HG02840 (cell line): ENCODE results near the gene DMAC2L.
"Not testable (repeated sequence)": the region's sequence is repeated elsewhere in the genome, so short reads cannot be mapped to it uniquely, and the experiment has no call there.

Source experiments
- ATAC-seq: cut with Tn5 transposase; IDR thresholded peaks from one replicate; pipeline ENCODE4 v1.9.1; 2021; ENCODE audit warnings: mild to moderate bottlenecking, moderate library complexity, moderate number of reproducible peaks; ENCODE audit not compliant: unreplicated experiment, low FRiP score

DMAC2L gene, protein sequence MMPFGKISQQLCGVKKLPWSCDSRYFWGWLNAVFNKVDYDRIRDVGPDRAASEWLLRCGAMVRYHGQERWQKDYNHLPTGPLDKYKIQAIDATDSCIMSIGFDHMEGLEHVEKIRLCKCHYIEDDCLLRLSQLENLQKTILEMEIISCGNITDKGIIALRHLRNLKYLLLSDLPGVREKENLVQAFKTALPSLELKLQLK

DNA sequence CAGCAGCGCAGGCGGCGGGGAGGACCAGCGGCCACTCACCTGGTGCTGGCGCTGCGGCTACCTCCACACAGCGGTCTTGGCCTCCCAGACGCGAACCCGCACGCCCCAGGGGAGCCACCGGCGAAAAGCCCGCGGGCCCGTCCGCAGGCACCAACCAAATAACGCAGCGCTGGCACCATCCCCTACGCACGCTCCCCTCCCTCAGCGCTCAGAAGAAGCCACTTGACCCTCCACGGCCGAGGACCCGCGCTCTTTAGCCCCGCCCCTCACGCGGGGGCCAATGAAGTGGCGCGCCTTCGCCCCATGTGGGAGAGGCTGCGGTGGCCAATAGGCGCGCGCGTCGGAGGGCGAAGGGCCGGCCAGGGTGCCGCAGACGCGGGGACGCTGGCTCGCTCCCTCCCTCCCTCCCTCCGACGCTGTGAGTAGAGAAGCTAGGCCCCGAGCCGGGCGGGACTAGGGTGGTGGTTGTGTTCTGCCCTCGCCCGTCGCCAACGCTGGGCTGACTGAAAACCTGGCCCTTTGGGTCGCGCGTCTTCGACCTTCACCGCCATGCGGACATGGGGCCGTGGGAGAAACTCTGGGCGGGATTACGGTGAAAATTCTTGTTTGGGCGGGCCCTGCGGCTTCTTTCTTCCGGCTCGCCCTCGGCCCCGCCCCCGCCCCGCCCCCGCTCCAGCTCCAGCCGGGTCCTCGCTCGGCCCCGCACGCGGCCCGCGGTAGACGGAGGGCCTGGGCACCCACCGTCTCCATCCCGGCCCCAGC lies at the start of gene DMAC2L, which contains the start of gene L2HGDH:
DMAC2L (plus strand) TSS at position 353 of the 762 bp plus-strand sequence. CDS start 9,164 bp downstream, outside the sequence.
L2HGDH (minus strand) TSS at position 258 of the 762 bp plus-strand sequence; CDS start at position 179, 79 bp downstream.
- peak; percentile 94 for ATAC-seq

DNA sequence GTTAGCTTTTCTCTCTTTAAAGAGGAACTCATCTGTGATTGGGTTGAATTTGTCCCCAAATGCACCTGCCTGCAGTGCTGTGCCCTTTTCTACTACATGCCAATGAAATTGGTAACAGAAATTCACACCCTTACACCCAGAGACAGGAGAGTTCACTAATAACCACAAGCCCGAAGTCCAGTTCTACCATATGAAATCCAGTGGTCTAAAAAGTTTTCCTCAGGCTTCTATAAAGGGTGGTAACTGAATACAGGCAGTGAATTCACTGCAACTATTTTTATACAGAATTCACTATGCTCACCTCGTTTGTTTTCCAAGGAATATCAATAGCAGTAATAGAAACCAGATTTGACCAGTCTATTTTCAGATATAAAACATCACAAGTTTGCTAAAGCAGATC lies 49.3 kb upstream of the DMAC2L start:
- no peak for ATAC-seq

DNA sequence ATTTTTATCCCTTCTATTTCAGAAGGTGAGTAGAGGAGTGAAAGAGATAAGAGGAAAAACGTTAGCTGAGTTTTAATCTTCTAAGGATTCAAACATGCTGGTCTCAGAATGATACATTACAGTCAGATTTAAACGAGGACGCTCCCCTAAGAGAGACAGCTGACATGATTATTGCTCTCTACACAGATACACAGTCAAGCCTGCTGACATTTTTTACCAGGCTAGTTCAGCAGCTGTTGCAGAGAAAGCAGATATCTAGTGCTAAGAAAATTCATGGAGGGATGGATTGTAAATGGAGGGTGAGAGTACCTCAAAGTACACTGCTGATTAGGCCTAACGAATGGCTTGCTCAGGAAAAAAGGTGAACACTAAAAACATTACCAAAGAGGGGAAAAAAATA lies 48.8 kb upstream of the DMAC2L start:
- ATAC-seq, result no peak

DNA sequence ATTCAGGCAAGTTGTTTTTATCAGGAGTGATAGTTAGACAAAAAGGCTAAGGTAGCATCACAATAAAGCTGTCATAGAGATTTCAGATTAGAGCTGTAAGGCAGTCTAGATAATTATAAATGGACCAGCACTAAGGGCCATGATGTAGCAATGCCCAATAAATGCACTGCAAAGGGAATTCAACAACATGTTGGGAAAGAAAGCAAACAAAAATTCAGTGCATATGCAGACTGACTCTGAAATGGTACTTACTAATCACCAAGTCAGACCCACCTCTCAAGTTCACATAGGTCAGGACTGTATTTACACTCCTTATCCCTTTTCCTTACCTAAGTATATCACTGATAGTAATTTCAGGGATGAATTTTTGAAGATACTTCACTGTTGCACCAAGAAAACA lies 47.1 kb upstream of the DMAC2L start:
- ATAC-seq, result no peak

GRCh38 chr14:50270932-50271331 lies 41.2 kb upstream of the DMAC2L start:
- ATAC-seq, result no peak

- ATAC-seq, result no peak
These were observed 39.6 kb upstream of the DMAC2L start for GRCh38 chr14:50272498-50272897.

DNA sequence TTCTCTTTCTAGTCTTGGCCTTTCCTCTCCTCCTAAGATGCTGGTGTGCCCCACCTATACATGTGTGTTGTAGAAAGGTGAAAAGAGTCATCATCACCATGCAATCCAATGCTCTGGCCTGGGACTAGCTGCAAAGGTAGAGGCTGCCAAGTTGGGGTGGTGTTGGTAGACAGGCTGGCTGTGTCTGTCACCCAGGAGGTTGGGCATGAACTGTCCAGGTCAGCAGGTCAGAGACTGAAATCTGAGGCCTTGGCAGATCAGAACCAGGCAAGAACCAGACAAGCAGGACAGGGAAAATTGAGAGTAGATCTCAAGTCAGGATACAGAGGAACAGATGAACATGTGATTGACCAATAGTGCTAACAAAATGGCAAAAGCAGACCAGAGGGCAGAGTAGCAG lies 26.3 kb upstream of the DMAC2L start:
- no peak for ATAC-seq

DNA sequence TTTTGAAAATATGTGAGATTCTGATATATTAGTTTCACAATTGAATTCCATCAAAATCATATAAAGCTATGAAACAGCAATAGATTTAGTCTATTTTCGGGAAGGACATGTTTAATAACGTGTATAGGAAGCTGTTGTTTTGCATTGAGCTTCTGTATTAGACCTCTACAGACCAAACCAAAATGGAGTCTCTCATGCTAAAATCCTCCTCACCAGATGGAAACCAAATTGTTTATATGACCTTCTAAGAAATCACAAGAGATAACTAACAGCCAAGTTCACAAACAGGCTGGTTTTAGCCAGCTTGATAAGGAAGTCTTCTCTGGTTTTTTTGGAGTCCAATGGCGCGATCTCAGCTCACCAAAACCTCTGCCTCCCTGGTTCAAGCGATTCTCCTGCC lies 24.0 kb upstream of the DMAC2L start:
- ATAC-seq, result no peak

DNA sequence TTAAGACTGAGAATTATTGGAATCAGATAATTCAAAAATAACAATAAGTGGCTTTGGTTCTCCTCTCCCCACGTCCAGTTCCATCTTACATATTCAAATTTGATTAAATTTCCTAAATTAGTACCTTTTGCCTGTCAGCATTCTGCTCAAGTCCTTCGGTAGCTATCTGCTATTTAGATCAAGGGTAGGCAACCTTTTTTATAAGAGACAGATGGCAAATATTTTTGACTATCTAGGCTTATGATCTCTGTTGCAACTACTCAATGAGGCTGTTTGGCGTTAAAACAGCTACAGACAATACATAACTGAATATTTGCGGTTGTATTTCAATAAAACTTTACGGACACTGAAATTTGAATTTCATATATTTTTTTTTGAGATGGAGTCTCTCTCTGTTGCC lies 21.8 kb upstream of the DMAC2L start:
- ATAC-seq, result no peak

DNA sequence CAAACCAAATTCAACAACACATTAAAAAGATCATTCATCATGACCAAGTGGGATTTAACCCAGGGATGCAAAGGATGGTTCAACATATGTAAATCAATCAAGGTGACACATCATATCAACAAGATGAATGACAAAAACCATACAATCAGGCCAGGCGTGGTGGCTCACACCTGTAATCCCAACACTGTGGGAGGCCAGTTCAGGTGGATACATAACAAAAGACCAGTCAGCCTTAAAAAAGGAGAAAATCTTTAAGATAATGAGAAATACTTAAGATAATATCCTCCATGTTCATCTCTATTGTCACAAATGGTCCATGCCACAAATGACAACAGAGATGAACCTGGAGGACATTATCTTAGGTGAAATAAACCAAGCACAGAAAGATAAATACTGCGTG lies 12.5 kb upstream of the DMAC2L start:
- no peak for ATAC-seq

- no peak for ATAC-seq
These were observed 10.2 kb upstream of the DMAC2L start for GRCh38 chr14:50301914-50302313.

- no peak for ATAC-seq
These were observed 8.2 kb upstream of the DMAC2L start for GRCh38 chr14:50303744-50304471.

DNA sequence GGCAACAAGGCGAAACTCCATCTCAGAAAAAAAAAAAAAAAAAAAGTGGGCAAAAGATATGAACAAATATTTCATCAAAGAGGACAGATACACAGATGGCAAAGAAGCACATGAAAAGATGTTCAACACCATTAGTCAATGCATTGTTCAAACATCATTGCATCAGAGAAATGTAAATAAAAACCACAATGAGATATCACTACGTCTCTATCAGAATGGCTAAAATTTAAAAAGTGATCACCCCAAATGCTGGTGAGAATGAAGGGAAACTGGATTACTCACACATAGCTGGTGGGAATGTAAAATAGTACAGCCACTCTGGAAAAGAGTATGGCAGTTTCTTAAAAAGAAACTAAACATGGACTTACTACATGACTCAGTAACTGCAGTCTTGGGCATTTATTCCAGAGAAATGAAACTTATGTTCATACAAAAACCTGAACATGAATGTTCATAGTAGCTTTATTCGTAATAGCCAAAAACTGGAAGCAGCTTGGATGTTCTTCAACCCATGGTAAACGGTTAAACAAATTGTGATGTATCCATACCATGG lies 3.7 kb upstream of the DMAC2L start:
- no peak for ATAC-seq

GRCh38 chr14:50310445-50310844 lies 1.7 kb upstream of the DMAC2L start:
- ATAC-seq, result no peak

- ATAC-seq, result no peak
These were observed 670 bp upstream of the DMAC2L start for GRCh38 chr14:50311337-50311971.

- no peak for ATAC-seq
These were observed 570 bp downstream of the DMAC2L start for GRCh38 chr14:50312734-50313054.

DNA sequence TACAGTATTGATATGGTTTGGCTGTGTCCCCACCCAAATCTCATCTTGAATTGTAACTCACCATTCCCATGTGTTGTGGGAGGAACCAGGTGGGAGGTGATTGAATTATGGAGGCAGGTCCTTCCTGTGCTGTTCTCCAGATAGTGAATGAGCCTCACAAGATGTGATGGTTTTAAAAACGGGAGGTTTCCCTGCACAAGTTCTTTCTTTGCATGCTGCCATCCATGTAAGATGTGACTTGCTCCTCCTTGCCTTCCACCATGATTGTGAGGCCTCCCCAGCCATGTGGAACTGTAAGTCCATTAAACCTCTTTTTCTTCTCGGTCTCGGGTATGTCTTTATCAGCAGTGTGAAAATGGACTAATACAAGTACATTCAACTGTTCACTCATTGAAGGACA lies 2.0 kb downstream of the DMAC2L start:
- not testable (repeated sequence) for ATAC-seq

DNA sequence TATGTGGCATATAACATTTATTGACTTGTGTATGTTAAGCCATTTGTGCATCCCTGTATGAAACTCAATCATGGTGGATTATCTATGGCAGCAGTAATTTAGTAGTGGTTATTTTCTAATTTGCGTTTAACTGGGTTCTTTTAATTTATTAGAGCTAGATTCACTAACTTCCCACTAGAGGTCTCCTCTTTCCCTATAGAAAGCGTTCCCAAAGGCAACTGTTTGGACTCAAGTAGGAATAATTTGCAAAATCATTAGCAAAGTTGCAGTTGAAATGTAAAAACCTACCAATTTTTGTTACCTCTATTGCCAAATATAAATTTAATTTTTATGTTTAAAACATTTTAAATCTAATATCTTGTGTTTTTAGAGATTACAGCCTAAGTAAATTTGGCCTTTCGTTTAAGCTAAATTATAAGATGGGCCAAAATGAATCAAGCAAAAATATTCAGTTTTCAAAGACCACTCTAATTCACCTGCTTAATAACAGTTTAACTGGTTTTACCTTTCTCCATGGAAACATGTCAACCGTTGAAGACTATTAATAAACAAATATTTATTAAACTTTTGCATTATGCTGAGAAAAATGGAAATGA lies 6.0 kb downstream of the DMAC2L start:
- ATAC-seq, result no peak

- no peak for ATAC-seq
These were observed 7.2 kb downstream of the DMAC2L start for GRCh38 chr14:50319293-50319692.

DNA sequence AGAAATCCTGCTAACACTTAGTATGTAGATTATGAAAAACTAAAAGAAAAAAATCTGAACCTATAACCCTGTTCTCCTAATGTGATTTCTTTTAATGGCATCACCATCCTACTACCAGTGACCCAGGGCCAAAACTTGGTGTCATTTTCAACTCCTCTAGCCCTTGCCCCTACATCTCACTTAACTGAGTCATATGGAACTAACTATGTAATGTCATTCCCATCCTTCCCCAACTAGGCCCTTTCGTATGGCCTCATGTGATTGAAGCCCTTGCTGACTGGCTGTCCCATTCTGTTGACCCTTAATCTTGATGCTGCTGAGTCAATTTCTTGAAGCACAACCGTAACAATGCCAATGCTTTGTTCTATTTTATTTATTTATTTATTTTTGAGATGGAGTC lies 7.6 kb downstream of the DMAC2L start:
- ATAC-seq, result no peak
